ENCODE data around the gene ZSCAN32. TPM values are rescaled to one million over a fixed set of nuclear protein-coding genes. Genes with fewer than 3 reads are reported as not detected.

Gene ZSCAN32
- total and polyA plus RNA-seq, 2 experiments from 2014 or later: 8.0 to 10.7 TPM

GRCh38 chr16:3364774-3365427, 35.9 kb downstream of the ZSCAN32 start:
- Histone ChIP-seq H2AFZ (peak overlapping the region; percentile 94), H3K27me3 (replicated peaks; ENCODE audit: insufficient read depth) (0 out of 2 replicates have a peak, but pooled peaks cover 4% of the 10 kb centered on the region), H3K79me2 (ENCODE audit: insufficient read depth) (0 out of 2 replicates have a peak, but pooled peaks cover 4% of the 10 kb centered on the region), H3K9me3 (ENCODE audit: low read depth) (no peaks in the 10 kb centered on the region), H3K27ac (peak overlapping the region; percentile 87), H3K4me3 (peak overlapping the region; percentile 78), H3K36me3 (ENCODE audit: low read depth) (no peaks in the 10 kb centered on the region), H3K4me2 (ENCODE audit: unreplicated experiment) (peak overlapping the region; percentile 15), H3F3A (ENCODE audit: insufficient read depth) (0 out of 2 replicates have a peak, but pooled peaks cover 3% of the 10 kb centered on the region), H3K9me2 (ENCODE audit: insufficient read depth) (no peaks in the 10 kb centered on the region), H4K20me1 (ENCODE audit: insufficient read depth) (no peaks in the 10 kb centered on the region), H3K4me1 (ENCODE audit: insufficient read depth) (no peaks in the 10 kb centered on the region), H3K9ac (peak overlapping the region; percentile 86)
- DNase-seq: peak; percentile 95
- TF ChIP-seq EZH2phosphoT487 (IDR thresholded peaks at IDR 0.05; ENCODE audit: insufficient read depth, low read depth) (no peak), EZH2 (IDR thresholded peaks at IDR 0.05; ENCODE audit: insufficient read depth, poor library complexity, severe bottlenecking) (no peak)
- in situ Hi-C loops (cut with MboI): no loop called here
- 19 to 20% methylated on average over 36 to 42 of the region's 42 CpGs for WGBS, 2 experiments (ENCODE audit: low coverage in 1 of 2, low lambda C conversion rate in 2 of 2, missing lambda C conversion rate in 2 of 2)

- H3K4me3 ChIP-seq: no peak overlapping the region
- H3K36me3 ChIP-seq (ENCODE audit: low read depth): no peaks in the 10 kb centered on the region
- WGBS, 2 experiments (ENCODE audit: low coverage in 1 of 2, low lambda C conversion rate in 2 of 2, missing lambda C conversion rate in 2 of 2): 71 to 77% methylated on average over 7 of the region's 7 CpGs
- H2AFZ ChIP-seq: no peak overlapping the region
- 0 out of 2 replicates have a peak, but pooled peaks cover 3% of the 10 kb centered on the region for H3F3A ChIP-seq (ENCODE audit: insufficient read depth)
- H3K79me2 ChIP-seq (ENCODE audit: insufficient read depth): 0 out of 2 replicates have a peak, but pooled peaks cover 4% of the 10 kb centered on the region
- no peaks in the 10 kb centered on the region for H4K20me1 ChIP-seq (ENCODE audit: insufficient read depth)
- no peak overlapping the region for H3K4me2 ChIP-seq (ENCODE audit: unreplicated experiment)
- no peak for DNase-seq
- in situ Hi-C loops (cut with MboI): no loop called here
- H3K27ac ChIP-seq: no peak overlapping the region
- no peaks in the 10 kb centered on the region for H3K4me1 ChIP-seq (ENCODE audit: insufficient read depth)
- no peaks in the 10 kb centered on the region for H3K9me3 ChIP-seq (ENCODE audit: low read depth)
- 0 out of 2 replicates have a peak, but pooled peaks cover 4% of the 10 kb centered on the region for H3K27me3 ChIP-seq (replicated peaks; ENCODE audit: insufficient read depth)
- no peak overlapping the region for H3K9ac ChIP-seq
- H3K9me2 ChIP-seq (ENCODE audit: insufficient read depth): 0 out of 2 replicates have a peak, but pooled peaks cover 2% of the 10 kb centered on the region
- TF ChIP-seq EZH2 (IDR thresholded peaks at IDR 0.05; ENCODE audit: insufficient read depth, poor library complexity, severe bottlenecking): no peak
- no peak for TF ChIP-seq EZH2phosphoT487 (IDR thresholded peaks at IDR 0.05; ENCODE audit: insufficient read depth, low read depth)
Measured at GRCh38 chr16:3363793-3364192, 37.0 kb downstream of the ZSCAN32 start.

DNA sequence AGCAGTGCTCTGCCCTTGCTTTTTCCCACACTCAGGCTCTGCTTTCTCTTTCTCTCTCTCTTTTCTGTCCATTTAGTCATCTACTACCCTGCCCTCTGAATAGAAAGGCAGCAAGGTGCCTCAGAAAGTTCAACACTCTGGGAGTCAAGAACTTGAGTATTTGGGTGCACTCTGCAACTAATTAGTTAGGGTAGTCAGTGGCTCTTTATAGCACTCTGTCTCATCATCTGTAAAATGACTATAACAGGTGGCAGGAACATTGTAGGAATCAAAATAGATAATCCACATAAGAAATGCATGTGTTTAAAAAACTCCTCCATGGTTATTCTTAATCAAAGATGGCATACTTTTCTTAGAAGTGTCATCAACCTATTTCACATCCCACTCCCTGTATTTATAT, 37.9 kb downstream of the ZSCAN32 start:
- Histone ChIP-seq H3K36me3 (ENCODE audit: low read depth) (no peaks in the 10 kb centered on the region), H3K9ac (no peak overlapping the region)

GRCh38 chr16:3358871-3359270, 41.9 kb downstream of the ZSCAN32 start:
- no peaks in the 10 kb centered on the region for H3K79me2 ChIP-seq (ENCODE audit: insufficient read depth)
- no peaks in the 10 kb centered on the region for H3K4me1 ChIP-seq (ENCODE audit: insufficient read depth)
- no peak overlapping the region for H3K9ac ChIP-seq
- H2AFZ ChIP-seq: no peak overlapping the region
- H3K9me3 ChIP-seq (ENCODE audit: low read depth): no peaks in the 10 kb centered on the region
- H4K20me1 ChIP-seq (ENCODE audit: insufficient read depth): no peaks in the 10 kb centered on the region
- no peaks in the 10 kb centered on the region for H3K36me3 ChIP-seq (ENCODE audit: low read depth)
- 0% methylated on average over 1 of the region's 1 CpG for WGBS, 2 experiments (ENCODE audit: low coverage in 1 of 2, low lambda C conversion rate in 2 of 2, missing lambda C conversion rate in 2 of 2)
- H3K27me3 ChIP-seq (replicated peaks; ENCODE audit: insufficient read depth): 0 out of 2 replicates have a peak, but pooled peaks cover 4% of the 10 kb centered on the region
- in situ Hi-C loops (cut with MboI): no loop called here
- no peak overlapping the region for H3K27ac ChIP-seq
- 0 out of 2 replicates have a peak, but pooled peaks cover 2% of the 10 kb centered on the region for H3K9me2 ChIP-seq (ENCODE audit: insufficient read depth)
- no peak overlapping the region for H3K4me3 ChIP-seq
- no peaks in the 10 kb centered on the region for H3F3A ChIP-seq (ENCODE audit: insufficient read depth)
- DNase-seq: no peak
- H3K4me2 ChIP-seq (ENCODE audit: unreplicated experiment): no peak overlapping the region
- no peak for TF ChIP-seq EZH2 (IDR thresholded peaks at IDR 0.05; ENCODE audit: insufficient read depth, poor library complexity, severe bottlenecking)
- TF ChIP-seq EZH2phosphoT487 (IDR thresholded peaks at IDR 0.05; ENCODE audit: insufficient read depth, low read depth): no peak

More for the DNA sequence above, 37.9 kb downstream of the ZSCAN32 start:
- TF ChIP-seq EZH2 (IDR thresholded peaks at IDR 0.05; ENCODE audit: insufficient read depth, poor library complexity, severe bottlenecking): no peak
- no peak for TF ChIP-seq EZH2phosphoT487 (IDR thresholded peaks at IDR 0.05; ENCODE audit: insufficient read depth, low read depth)
- Histone ChIP-seq H3K9me2 (ENCODE audit: insufficient read depth) (0 out of 2 replicates have a peak, but pooled peaks cover 2% of the 10 kb centered on the region), H2AFZ (no peak overlapping the region), H4K20me1 (ENCODE audit: insufficient read depth) (no peaks in the 10 kb centered on the region), H3K79me2 (ENCODE audit: insufficient read depth) (0 out of 2 replicates have a peak, but pooled peaks cover 4% of the 10 kb centered on the region), H3K27ac (no peak overlapping the region), H3K4me3 (no peak overlapping the region), H3K4me1 (ENCODE audit: insufficient read depth) (no peaks in the 10 kb centered on the region), H3K4me2 (ENCODE audit: unreplicated experiment) (no peak overlapping the region), H3K9me3 (ENCODE audit: low read depth) (no peaks in the 10 kb centered on the region), H3F3A (ENCODE audit: insufficient read depth) (0 out of 2 replicates have a peak, but pooled peaks cover 3% of the 10 kb centered on the region), H3K27me3 (replicated peaks; ENCODE audit: insufficient read depth) (0 out of 2 replicates have a peak, but pooled peaks cover 4% of the 10 kb centered on the region)
- in situ Hi-C loops (cut with MboI): no loop called here
- no peak for DNase-seq
